Activated gamma-delta T cell treated with Interleukin-2 at 50 U/mL for 16 hours (primary cell): ENCODE measurements around the gene PGAP1.
A peak's percentile ranks its signal among the peaks of the same experiment; 100 is the strongest.
"Not testable (repeated sequence)": the region's sequence is repeated elsewhere in the genome, so short reads cannot be mapped to it uniquely, and the experiment has no call there.

Experiments used
- DNase-seq: peaks from one replicate; pipeline ENCODE4 v3.0.0-alpha.2; 2020

PGAP1 gene

DNA sequence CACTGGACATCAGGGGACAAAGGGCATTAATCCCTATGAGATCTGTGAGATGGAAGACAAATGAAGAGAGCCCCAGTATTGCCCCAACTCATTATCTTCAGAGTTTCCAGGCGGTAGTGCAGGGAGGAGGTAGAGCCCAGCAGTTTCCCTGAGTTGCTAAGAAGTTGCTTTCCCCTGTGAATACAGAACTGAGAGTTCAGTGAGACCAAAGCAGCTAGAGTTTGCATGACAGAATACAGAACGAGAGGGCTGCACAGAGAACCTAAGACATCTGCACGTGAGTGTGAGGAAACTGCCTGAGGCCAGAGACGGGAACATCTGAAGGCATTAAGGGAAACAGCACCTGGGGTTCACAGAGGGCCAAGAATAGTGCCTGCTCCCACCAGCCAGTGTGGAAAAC lies 18.1 kb upstream of the PGAP1 start:
- no peak for DNase-seq

DNA sequence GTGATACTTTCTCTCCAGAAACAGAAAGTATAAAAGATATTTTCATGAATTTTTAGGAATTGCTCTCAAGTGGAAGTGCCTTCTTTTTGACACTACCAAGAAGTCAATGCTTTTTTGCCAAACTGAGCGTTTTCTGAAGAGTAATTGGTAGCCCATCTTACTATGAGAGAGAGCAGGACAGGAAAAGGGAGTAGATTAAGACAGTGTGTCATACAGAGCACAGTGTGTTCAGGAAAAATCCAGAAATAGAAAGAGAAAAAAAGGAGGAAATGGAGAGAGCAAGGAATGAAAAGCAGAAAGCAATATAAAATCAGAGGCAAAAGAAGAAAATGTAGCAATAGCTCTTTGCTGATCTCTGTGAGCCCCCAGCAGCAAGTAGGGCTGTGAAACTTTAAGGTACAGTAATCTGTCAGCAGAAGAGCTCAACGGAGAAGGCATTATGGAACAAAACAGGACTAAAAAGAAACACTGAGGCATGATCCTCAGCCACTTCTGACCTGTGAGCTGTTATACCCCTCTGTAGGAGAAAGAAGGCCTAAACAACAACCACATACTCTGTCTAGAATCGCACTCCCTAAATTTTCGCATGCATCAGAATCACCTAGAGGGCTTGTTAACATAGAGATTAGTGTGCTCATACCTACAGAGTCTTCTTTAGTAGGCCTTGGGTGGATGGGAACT lies 15.0 kb upstream of the PGAP1 start:
- DNase-seq, result no peak

DNA sequence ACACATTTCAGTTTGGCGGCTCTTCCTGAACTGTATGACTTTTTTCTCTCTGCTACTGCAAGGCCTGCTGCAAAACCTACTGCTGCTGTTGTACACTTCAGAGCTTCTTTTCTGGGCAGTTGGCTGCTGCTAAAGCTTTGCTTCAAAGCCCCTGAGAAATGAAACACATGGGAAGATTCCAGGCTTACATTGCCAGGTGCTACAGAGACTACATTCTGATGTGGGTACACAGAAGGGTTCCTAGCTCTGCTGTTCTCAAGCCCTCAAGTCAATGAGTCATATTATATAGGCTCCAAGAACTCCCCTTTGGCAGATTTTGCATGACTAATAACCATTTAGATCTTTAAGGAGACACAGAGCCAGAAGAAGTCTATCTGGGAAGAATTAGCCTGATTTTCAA lies 12.9 kb upstream of the PGAP1 start:
- no peak for DNase-seq

DNA sequence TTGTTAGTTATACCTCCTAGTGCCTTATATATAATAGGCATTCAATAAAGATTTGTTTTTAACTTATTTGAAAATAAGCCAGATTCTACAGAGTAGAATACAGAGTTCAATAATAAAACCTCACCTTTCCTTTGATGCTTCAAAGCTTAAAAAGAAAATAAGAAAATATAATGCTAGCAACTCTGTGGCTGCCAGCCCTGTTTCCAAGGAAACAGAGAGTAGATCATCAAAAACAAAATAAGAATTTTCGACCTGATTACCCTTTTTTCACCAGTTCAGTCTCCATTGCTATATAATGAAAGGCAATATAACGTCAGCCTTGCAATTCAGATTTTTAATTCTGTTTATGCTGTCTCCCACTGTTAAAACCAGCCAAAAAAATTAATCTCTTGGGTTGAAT lies 8.9 kb upstream of the PGAP1 start:
- no peak for DNase-seq

DNA sequence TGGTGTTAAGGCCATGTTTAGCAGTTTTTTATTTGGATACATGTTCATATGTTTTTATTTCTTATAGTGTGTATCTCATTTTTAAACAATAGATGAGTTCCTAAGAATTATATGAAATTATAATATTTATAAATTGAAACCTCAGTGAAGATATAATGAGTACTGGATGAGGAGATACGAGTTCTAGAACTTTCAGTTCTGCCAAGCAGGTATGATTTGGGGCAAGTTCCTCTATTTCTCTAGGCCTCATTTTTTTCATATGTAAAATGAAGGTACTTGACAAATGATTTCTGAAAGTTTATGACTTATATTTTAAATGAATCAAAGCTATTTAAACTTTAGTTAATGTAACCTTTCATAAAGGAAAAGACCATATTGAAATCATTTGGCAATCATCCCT lies 8.2 kb upstream of the PGAP1 start:
- DNase-seq, result no peak

DNA sequence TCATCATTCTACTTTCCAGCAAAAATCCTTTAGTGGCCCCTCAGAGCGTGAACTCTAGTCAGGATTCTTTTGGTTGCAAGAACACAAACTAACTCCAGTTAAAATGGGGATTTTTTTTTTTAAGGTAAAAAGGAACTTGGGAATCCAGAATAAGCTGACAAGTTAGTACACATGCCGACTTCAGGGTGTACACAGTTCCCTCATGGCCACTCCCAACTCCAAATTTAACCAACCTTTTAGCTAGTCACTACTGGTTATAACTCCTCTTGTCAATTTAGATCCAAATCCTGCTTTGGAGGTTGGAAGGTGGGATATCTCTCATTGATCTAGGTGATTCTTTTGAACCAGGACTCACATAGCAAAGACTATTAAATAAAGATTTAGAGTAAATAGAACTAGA lies 5.0 kb upstream of the PGAP1 start:
- DNase-seq, result no peak

DNA sequence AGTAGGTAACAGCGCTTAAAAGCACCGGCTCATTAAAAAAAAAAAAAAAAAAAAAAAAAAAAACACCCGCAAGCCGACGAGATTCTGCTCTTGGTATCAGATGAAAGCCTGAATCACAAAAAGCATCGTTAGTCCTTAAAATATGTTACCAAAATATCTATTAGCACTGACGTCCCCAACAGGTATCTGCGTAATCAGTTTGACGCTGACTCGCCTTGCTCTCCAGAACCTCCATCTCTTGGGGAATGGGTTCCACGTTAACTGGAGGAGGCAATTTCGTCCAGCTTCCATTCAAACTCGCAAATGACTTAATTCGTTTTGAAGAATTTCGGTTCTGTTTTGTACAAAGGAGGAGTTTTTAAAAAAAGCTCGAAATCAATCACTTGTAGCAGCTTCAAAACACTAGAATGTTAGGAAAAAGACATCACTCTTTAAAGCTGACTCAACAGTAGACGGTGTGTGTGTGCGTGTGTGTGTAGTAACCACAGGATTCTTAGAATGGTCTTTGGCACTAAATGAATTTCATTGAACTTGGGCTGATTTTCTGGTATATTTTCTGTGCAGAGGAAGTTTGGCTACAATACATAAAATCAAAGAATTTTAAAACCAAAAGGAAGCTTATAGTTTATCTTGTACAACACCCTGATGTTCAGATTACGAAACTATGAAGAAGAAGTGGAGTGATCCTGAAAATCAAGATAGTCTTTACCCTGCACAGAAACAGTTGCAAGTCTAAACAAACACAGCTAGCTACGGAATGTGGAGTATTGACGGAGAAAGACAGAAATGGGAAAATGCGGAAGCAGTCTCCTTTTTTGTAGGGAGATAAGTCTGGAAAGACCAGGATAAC lies 1.1 kb upstream of the PGAP1 start:
- peak; percentile 42 for DNase-seq

DNA sequence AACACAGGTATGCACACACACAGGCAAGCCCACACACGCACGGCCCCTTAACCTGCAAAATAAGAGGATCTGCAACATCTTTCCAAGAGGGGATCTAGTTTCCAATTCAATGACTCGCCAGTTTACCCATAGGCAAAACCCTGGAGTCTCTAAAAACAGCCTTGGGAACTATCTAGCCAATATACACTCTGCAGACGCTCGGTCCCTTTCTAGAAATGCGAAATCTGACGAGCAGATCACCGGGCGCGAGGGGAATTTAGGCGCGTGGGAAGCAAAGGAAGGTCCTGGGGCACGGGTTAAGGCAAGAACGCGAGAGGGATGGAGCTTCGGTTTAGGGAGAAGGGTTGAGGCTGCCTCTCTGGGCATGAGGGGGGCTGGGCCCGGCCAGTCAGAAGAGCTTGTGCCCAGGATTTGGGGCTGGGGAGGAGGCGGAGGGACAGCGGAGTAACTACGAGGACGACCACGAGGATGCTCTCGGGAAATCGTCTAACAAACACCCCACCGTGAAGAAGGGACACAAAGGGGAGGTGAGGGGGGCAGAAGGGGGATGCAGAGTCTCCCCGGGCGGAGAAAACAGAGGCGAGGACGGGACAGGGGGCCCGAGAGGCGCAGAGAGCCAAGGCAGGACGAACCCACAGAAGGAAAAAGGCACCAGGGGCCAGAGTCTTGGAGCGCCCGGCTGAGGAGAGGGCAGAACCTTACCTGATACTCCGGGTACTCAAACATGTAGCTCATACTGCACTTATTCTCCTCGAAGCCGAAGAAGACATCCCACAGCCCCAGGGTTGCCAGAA lies 542 bp downstream of the PGAP1 start:
- peak; percentile 10 for DNase-seq

DNA sequence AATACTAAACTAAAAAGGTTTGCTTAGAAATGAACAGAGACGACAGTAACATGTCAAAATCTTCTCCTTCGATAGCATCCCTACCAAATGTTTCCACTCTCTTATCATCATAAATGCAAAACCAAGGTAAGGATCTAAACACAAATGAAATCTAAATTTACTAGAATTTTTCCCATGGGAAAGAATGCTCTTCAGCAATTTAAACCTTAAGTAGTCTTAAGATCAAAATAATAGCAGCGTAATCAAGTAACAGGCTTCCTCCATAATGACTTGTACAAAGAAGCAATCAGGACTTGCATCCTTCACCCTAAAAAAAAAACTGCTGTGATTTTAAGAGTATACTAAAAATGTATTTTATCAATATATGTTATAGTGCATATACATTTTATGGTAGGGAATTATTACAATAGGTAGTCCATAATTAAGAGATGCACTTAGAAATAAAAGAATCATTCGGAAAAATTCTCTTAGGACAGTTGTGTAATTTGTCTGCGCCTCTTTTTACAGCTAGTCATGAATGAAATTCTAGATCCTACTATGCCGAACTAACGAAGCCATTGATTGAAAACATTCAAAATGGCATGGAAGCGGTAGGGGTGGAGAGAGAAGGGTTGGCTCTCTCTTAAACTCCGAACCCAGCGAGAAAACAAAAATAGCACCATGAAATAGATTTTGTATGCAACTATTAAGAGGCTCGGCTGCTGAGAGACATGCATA lies 1.3 kb downstream of the PGAP1 start:
- no peak for DNase-seq

DNA sequence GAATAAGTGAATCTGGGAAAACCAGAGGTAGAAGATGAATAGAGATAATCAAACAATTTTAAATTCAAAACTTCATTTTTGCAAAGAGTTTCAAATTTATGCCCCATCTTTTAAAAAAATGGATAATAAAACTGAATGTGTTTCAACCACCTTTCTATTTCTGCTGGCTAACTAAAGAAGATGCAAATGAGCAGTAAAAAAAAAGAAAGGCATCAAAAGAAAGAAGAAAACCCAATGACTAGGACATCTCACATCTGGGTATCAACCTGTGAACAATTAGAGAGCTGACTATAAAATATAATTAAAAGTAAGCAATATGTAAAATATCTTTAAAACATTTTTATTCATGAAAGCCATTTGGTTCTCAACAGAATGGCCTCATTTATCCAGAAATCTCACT lies 2.5 kb downstream of the PGAP1 start:
- DNase-seq, result no peak

DNA sequence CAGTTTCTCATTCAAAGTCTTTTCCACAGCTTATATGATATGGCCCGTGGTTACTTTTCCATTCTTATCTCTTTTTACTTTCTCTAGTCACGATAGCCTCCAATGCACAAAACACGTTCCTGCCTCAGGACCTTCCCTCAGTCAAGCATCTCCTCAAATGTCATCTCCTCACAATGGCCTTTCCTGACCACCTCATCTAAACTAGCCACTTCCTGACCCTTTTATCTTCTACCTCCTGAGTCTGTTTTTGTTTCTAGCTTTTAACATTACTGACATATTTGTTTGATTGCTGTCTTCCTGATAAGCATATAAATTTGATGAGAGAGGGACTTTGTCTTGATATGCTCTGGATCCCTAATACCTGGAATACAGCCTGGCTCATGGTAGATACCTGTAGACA lies 7.6 kb downstream of the PGAP1 start:
- DNase-seq, result no peak

DNA sequence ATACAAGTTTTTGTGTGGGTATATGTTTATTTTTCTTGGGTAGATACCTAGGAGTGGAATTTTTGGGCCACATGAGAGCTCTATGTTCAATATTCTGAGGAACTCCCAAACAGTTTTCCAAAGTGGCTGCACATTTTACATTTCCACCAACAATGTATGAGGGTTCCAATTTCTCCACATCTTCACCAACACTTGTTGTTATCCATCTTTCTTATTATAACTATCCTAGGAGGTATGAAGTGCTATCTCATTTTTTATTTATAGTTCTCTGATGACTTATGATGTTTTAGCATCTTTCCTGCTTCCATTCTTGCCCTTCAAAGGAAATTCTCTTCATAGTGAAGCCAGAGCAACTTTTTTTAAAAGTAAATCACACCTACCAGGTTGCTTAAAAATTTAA lies 8.7 kb downstream of the PGAP1 start:
- no peak for DNase-seq

DNA sequence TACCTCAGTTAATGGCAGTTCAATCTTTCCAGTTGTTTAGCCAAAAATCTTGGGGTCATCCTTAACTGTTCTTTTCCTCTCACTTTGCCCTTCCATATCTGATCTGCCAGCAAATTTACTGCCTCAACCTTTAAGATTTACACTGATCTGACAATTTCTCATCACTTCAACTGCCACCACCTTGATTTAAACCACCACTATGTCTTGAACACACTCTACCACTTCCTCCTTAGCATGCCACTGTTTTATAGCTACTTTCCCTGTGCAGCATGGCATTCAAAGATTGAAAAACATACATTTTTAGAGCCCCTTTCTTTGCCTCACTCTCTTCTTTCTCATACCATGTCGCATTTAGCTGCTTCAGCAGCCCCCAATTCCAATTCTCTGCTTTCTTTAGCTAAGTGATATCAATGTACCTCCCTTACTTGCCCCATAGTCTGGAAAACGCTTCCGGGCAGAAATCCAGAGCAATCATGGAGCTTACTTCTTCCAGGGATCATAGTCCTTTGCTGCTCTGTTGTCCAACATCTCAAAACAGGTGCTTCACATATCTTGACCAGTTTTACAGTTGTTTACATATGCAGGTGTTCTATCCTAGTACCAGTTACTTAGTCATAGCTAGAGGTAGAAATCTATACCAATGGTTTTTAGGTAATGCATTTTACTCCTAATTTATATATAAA lies 10.9 kb downstream of the PGAP1 start:
- DNase-seq, result no peak

DNA sequence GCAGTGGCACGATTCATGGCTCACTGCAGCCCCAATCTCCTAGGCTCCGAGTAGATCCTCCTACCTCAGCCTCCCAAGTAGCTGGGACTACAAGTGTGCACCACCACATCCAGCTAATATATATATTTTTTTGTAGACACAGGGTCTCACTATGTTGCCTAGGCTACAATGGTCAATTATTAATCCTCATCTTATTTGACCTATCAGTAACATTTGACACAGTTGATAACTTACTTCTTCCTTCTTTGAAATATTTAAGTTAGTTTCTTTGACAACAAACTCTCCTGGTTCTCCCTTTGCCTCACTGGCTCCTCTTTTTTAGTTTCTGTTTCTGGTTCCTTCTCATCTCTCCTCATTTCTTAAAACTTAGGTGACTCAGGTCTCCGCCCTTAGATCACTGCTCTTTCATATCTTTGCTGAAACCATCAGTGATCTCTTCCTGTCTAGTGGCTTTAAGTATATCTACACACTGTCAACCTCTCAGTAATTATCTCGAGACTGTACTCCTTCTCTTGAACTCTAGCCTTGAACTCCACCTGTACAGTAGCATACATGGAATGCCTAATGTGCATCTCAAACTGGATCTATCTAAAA lies 11.5 kb downstream of the PGAP1 start:
- DNase-seq, result no peak

DNA sequence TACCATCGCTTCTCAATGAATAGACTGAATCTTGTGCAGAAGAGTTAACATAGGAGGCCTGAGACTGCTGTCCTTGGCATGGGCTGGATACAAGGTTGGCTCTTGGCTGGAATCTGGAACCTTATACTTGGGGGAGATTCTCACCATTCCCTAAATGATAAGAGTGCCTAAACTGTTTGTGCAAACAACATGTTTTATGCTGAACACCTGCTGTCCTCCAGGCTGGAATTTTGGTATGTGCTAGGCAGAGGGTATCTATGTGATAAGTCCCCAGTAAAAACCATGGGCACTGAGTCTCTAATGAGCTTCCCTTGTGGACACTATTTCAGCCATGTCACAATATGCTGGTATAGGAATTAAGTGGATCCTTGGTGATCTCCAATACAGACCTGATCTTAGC lies 12.8 kb downstream of the PGAP1 start:
- DNase-seq, result no peak

DNA sequence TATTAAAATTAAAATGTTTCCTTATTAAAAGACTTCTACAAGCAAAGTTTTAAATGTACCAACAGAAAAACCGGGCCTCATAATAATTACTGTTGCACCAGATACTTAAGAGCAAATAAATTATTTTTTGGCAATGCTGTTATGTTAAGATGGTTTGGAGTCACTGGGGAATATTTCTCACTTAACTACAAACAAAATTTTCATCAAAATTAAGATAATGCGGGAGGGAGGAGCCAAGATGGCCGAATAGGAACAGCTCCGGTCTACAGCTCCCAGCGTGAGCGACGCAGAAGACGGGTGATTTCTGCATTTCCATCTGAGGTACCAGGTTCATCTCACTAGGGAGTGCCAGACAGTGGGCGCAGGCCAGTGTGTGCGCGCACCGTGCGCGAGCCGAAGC lies 21.1 kb downstream of the PGAP1 start:
- DNase-seq, result not testable (repeated sequence)

DNA sequence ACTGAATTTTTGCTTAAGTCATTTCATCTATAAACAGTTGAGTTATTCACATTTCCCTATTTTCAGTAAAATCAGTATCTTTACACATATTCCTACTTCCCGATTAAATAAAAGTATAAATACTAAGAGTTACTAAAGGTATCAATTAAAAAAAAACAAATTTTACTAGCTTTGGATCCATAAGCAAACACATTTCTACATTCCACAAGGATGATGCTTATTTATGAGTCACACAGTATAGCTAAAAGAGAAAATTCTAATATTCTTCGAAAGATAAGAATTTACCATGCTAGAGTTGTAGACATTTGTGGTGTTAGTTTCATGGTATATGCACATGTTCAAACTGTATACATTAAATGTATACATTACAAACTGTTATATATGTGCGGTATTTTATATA lies 23.7 kb downstream of the PGAP1 start:
- no peak for DNase-seq

DNA sequence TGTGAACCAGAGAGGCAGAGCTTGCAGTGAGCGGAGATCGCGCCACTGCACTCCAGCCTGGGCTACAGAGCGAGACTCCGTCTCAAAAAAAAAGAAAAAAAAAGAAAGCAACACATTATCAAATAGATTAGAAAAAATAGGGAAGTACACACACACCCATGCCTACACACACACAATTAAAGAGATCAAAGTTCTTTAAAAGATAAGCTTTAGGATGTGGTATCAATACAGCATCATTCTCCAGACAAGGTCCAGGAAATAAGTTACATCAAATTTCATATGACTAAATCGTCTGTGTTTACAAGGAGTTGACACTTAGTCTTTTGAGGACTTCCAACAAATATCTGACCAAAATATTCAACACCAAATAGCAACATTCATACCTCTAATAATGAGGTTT lies 25.7 kb downstream of the PGAP1 start:
- no peak for DNase-seq

DNA sequence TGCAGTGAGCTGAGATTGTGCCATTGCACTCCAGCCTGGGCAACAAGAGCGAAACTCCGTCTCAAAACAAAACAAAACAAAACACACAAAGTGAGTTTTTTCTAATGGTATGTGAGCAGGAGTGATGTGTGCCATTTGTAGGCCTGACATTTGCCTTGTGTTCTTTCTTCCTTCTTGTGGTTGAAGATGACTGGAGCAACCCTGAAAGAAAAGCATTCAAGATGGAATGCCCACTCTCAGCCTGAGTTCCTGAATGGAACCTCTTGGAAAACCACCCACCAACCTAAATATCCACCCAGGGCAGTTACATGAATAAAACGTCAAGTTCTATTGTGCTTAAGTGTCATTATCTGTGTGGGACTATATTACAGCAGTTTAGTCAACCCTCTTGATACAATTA lies 26.5 kb downstream of the PGAP1 start:
- no peak for DNase-seq

DNA sequence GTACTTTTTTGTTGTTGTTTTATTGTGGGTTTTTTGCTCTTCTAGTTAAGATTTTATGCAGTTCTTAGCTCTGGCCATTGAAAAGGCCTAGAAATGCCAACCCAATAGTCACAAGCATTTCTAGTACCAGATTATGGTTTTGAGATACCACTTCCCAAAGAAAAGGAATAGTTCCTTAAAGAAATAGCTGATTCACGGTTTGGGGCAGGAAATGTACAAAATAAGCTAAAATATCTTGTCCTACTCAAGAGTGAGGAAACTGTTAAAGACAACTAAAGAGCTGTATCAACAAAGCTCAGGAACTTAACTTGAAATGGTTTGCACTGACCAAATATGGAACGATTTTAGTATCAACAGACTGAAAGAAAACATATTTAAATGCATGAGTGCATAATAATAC lies 35.4 kb downstream of the PGAP1 start:
- DNase-seq, result no peak

DNA sequence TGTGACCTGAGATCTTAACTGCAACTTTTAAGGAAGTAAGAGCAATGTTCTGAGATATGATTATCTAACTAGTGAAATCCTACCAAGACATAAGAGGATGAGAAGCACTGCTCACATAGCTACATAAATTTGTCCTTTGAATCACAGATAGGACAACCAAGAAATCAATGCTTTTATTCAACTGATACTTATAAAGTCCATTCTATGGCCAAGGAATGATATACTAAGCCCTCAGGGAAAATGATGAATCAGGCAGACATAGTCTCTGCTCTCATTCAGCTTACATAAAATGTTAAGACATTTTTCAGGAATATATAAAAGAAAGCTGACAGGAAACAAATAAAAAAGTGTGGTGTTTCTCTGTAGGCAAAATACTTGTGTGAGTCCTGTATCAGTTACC lies 39.1 kb downstream of the PGAP1 start:
- no peak for DNase-seq

DNA sequence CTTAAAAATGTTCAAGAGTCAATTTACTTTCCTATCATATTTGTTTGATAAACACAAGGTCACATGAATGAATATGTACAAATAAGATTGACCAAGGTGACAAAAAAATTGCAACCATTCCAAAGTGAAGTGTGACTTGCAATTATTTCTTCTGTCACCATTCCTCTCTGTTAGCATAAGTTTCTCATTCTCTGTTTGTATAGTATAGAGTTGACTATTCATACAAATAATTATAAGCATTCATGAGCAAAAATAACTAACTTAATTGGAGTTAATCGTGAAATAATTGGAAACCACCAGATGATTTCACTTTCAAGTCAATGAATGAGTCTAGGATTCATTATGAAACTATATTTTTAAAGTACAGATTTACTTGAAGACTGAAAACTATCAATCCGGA lies 42.1 kb downstream of the PGAP1 start:
- DNase-seq, result no peak
